Endothelial cell of umbilical vein (primary cell): ENCODE results near the gene FRMD4A. TPM values are rescaled to one million over a fixed set of nuclear protein-coding genes. Genes with fewer than 3 reads are reported as not detected.

ENCODE experiments used
- BruUV-seq: library from RNA; stranded (reverse); fragments of 400-500 nt; replicated peaks from 2 replicates; lab custom pipeline; 2021; lab: Mats Ljungman, UMichigan
- CTCF ChIA-PET: fragments of 300-600, 350-600 bp; sonication (Branson Sonifier 250); formaldehyde crosslinking; loops from one replicate; lab custom pipeline; 2021; ENCODE audit warnings: antibody characterized with exemption, inconsistent platforms; lab: Charles Lee
- POLR2A ChIA-PET: fragments of 300-600, 350-600 bp; sonication (Branson Sonifier 250); formaldehyde crosslinking; loops from one replicate; lab custom pipeline; 2021; ENCODE audit warnings: antibody characterized with exemption, inconsistent platforms; lab: Charles Lee
- DNase-seq: peaks from one replicate; pipeline ENCODE4 v3.0.0-alpha.2; 2011; ENCODE audit warnings: low read depth, low spot score
- FAIRE-seq: peaks from 2 replicates; lab custom pipeline; 2011; peaks lifted over from hg19 to GRCh38; lab: Jason Lieb, UNC
- H2AFZ ChIP-seq: 2 replicates; pipeline ENCODE4 v1.6.0; 2012; ENCODE audit warnings: low read depth, low read length, control low read depth, inconsistent platforms
- H3K27ac ChIP-seq: 2 replicates; pipeline ENCODE4 v1.5.1; 2011; ENCODE audit warnings: low read depth, mild to moderate bottlenecking, control low read depth, low read length, moderate library complexity; ENCODE audit not compliant: insufficient read depth
- H3K27me3 ChIP-seq, 2 experiments: 2 replicates each; pipeline versions ENCODE4 v1.6.0 to v1.6.1; 2011; ENCODE audit warnings: low read length in 2 of 2, mixed read lengths in 1 of 2; ENCODE audit not compliant: control insufficient read depth in 2 of 2, insufficient read depth in 2 of 2
- H3K36me3 ChIP-seq, 2 experiments: 2 replicates in 1 of 2; 3 replicates in 1 of 2; pipeline ENCODE4 v1.5.1; 2011; ENCODE audit warnings: low read length in 2 of 2, mild to moderate bottlenecking in 1 of 2, moderate library complexity in 1 of 2; ENCODE audit not compliant: control insufficient read depth in 2 of 2, insufficient read depth in 2 of 2; ENCODE audit errors: extremely low read depth in 1 of 2
- H3K4me1 ChIP-seq: 3 replicates; pipeline ENCODE4 v1.5.1; 2011; ENCODE audit warnings: mild to moderate bottlenecking, low read length; ENCODE audit not compliant: control insufficient read depth, insufficient read depth; ENCODE audit errors: extremely low read depth
- H3K4me2 ChIP-seq: 2 replicates; pipeline ENCODE4 v1.6.1; 2011; ENCODE audit warnings: low read length, control low read depth, mixed read lengths; ENCODE audit not compliant: insufficient read depth
- H3K4me3 ChIP-seq, 3 experiments: fragments of 200-600 bp in 1 of 3; sonication (generic), shearing (Covaris generic) in 1 of 3; replicated peaks in 1 of 3; 2 replicates each; pipeline ENCODE4 v1.5.1; 2011 to 2016; ENCODE audit warnings: control low read depth in 3 of 3, low read length in 3 of 3, mild to moderate bottlenecking in 2 of 3, inconsistent platforms in 1 of 3, low read depth in 1 of 3, moderate library complexity in 1 of 3; ENCODE audit not compliant: insufficient read depth in 1 of 3
- H3K79me2 ChIP-seq: 2 replicates; pipeline ENCODE4 v1.6.0; 2012; ENCODE audit warnings: low read length, inconsistent platforms; ENCODE audit not compliant: control insufficient read depth, insufficient read depth
- H3K9ac ChIP-seq: replicated peaks from 2 replicates; pipeline ENCODE3; 2011; ENCODE audit warnings: low read length, control low read depth; ENCODE audit not compliant: insufficient read depth; ENCODE audit errors: extremely low read depth
- H3K9me1 ChIP-seq: replicated peaks from 3 replicates; pipeline ENCODE4 v1.6.0; 2011; ENCODE audit warnings: mild to moderate bottlenecking, low read length; ENCODE audit not compliant: control insufficient read depth, insufficient read depth; ENCODE audit errors: extremely low read depth
- H3K9me3 ChIP-seq: replicated peaks from 2 replicates; pipeline ENCODE4 v1.5.1; 2012; ENCODE audit warnings: low read length, inconsistent platforms; ENCODE audit not compliant: control insufficient read depth, insufficient read depth
- H4K20me1 ChIP-seq: replicated peaks from 2 replicates; pipeline ENCODE3; 2011; ENCODE audit warnings: mild to moderate bottlenecking, low read length; ENCODE audit not compliant: control insufficient read depth, insufficient read depth; ENCODE audit errors: extremely low read depth
- CTCF ChIP-seq, 2 donors: IDR thresholded peaks; 1 replicate in 1 of 2; 2 replicates in 1 of 2; pipeline ENCODE4 v1.5.1; 2011; ENCODE audit warnings: low read length in 2 of 2, mild to moderate bottlenecking in 2 of 2, moderate library complexity in 2 of 2, control low read depth in 1 of 2, inconsistent platforms in 1 of 2, low read depth in 1 of 2; ENCODE audit not compliant: insufficient read depth in 1 of 2; ENCODE audit errors: extremely low read depth in 1 of 2
- FOS ChIP-seq: IDR thresholded peaks from 2 replicates; pipeline ENCODE4 v1.6.1; 2011; ENCODE audit warnings: mild to moderate bottlenecking, low read length, moderate library complexity, borderline replicate concordance; ENCODE audit not compliant: insufficient read depth
- GATA2 ChIP-seq: IDR thresholded peaks from 2 replicates; pipeline ENCODE4 v1.7.0; 2011; ENCODE audit warnings: low read depth, mild to moderate bottlenecking, moderate library complexity, mixed read lengths, low read length; ENCODE audit not compliant: insufficient read length, insufficient read depth
- JUN ChIP-seq: IDR thresholded peaks from 2 replicates; pipeline ENCODE4 v1.6.1; 2011; ENCODE audit warnings: borderline replicate concordance, low read depth; ENCODE audit not compliant: insufficient read length, insufficient read depth
- MAX ChIP-seq: IDR thresholded peaks from 2 replicates; pipeline ENCODE4 v1.6.1; 2011; ENCODE audit not compliant: insufficient read depth, insufficient read length
- MYC ChIP-seq: IDR thresholded peaks from one replicate; pipeline ENCODE4 v1.6.1; 2011; ENCODE audit warnings: mild to moderate bottlenecking, low read depth, low read length
- POLR2A ChIP-seq: IDR thresholded peaks from 2 replicates; pipeline ENCODE4 v1.6.1; 2012; ENCODE audit warnings: low read depth, mild to moderate bottlenecking, control low read depth, low read length
- POLR2AphosphoS5 ChIP-seq: IDR thresholded peaks from 2 replicates; pipeline ENCODE4 v1.6.1; 2012; ENCODE audit warnings: low read depth, mild to moderate bottlenecking, control low read depth, low read length, moderate library complexity; ENCODE audit not compliant: insufficient read depth
- dilution Hi-C: fragments of 300-500 bp; cut with MboI; formaldehyde crosslinking; loops from one replicate; pipeline ENCODE4 v1.15.0; 2019; ENCODE audit warnings: low sequenced_read_pairs; ENCODE audit not compliant: extremely low pct_ligation_motif_present
- intact Hi-C: fragments of 100-400 bp; cut with micrococcal nuclease; formaldehyde crosslinking; loops from one replicate; pipeline ENCODE4 v1.10.0; 2022
- polyA plus RNA-seq, 4 experiments: library from polyadenylated mRNA; depleted of rRNA in 3 of 4; stranded (reverse) in 3 of 4; unstranded in 1 of 4; fragments of >200 nt; gene quantifications; 2 replicates each; pipeline versions ENCODE4 v1.2.1 to v1.2.3, GENCODE V29; 2011 to 2012; ENCODE audit warnings: missing spikeins in 1 of 4
- total RNA-seq: library from RNA; stranded (reverse); gene quantifications from 2 replicates; pipeline ENCODE4 v1.2.3, GENCODE V29; 2021

The FRMD4A gene
- total and polyA plus RNA-seq, 2 donors (not counting 3 experiments of a cell fraction or from before 2014, with no cell fraction given) = 123 to 148 TPM

- Histone ChIP-seq H3K27me3 (no peaks in the 10 kb centered on the region), H3K9ac (no peak overlapping the region), H3K79me2 (no peaks in the 10 kb centered on the region), H3K9me1 (no peaks in the 10 kb centered on the region), H3K36me3 (peaks cover 35 to 58% of the 10 kb centered on the region in 2 experiments), H3K4me2 (no peak overlapping the region), H4K20me1 (no peaks in the 10 kb centered on the region), H3K27ac (no peak overlapping the region), H2AFZ (no peak overlapping the region), H3K4me3 (no peak overlapping the region), H3K4me1 (peaks cover 13% of the 10 kb centered on the region), H3K9me3 (no peaks in the 10 kb centered on the region)
- intact Hi-C loops = no loop called here
- FAIRE-seq = no peak
- no peak for DNase-seq
- TF ChIP-seq FOS = no peak
- no peak for TF ChIP-seq POLR2AphosphoS5
- TF ChIP-seq MAX = no peak
- no peak for TF ChIP-seq GATA2
- dilution Hi-C loops = no loop called here
- ChIA-PET CTCF (interaction anchor here (0.7 kb wide), 1 partner anchor 63 kb away, joined by 5 read pairs; no protein-coding TSS in a partner anchor), POLR2A (interaction anchor here (0.7 kb wide), 1 partner anchor 63 kb away, joined by 3 read pairs; no protein-coding TSS in a partner anchor)
- no TSS peak for BruUV-seq
Measured at GRCh38 chr10:13657101-13657680, 673.5 kb downstream of the FRMD4A start.

DNA sequence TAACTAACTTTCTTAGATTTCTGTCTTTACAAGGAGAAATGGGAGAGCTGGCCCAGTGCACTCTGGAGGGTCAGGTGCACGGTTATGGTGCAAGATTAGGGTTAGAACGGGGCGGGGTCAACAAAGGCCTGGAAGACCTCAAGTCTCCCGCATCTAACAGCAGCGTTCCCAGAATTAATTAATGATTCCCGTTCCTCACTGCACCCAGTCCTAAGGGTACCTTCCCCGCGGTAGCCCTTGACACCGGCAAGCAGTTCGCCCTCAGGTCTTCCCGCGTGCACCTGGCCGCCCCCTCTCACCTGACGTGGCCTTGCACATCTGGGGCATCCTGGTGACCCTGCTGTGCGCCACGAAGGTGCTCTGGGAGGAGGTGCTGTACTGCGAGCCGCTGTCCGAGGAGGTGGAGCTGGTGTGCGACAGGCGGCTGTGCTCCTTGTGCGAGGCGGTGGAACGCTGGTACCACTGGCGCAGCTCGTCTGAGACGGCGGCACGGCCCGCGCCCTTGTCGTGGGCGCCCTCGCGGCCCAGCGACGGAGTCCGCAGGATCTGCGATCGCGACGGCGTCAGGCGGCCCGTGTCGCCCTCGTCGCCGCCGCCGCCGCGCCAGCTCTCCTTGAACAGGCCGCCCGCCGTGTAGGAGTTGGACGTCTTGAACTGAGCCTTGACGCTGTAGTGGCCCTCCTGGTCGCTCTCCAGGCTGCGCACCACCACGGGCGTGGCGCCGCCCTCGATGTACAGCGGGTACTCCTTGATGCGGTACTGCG lies 674.2 kb downstream of the FRMD4A start:
- H2AFZ ChIP-seq = no peak overlapping the region
- no peak overlapping the region for H3K9ac ChIP-seq
- no TSS peak for BruUV-seq
- H3K79me2 ChIP-seq = no peaks in the 10 kb centered on the region
- intact Hi-C loops = no loop called here
- no peak for TF ChIP-seq POLR2A
- no peak for TF ChIP-seq MAX
- TF ChIP-seq CTCF (IDR thresholded peaks at IDR 0.05; ENCODE audit: extremely low read depth in 1 of 2, insufficient read depth in 1 of 2, low read depth in 1 of 2, low read length in 2 of 2) = no peak
- no peak for TF ChIP-seq JUN
- no peak for TF ChIP-seq GATA2
- TF ChIP-seq MYC = no peak
- no peak for TF ChIP-seq FOS
- CTCF ChIA-PET = no interaction called here
- H3K9me3 ChIP-seq = no peaks in the 10 kb centered on the region
- H3K27ac ChIP-seq = no peak overlapping the region
- H3K9me1 ChIP-seq = no peaks in the 10 kb centered on the region
- DNase-seq = no peak
- no peak for FAIRE-seq
- H4K20me1 ChIP-seq = no peaks in the 10 kb centered on the region
- peaks cover 38 to 60% of the 10 kb centered on the region in 2 experiments for H3K36me3 ChIP-seq
- H3K4me1 ChIP-seq = peaks cover 13% of the 10 kb centered on the region
- POLR2A ChIA-PET = interaction anchor here (0.7 kb wide), 1 partner anchor 62 kb away, joined by 3 read pairs; no protein-coding TSS in a partner anchor
- no peaks in the 10 kb centered on the region for H3K27me3 ChIP-seq
- no peak overlapping the region for H3K4me2 ChIP-seq
- H3K4me3 ChIP-seq = no peak overlapping the region
- dilution Hi-C loops = no loop called here
